ENCODE results near the gene TUBB8.

- no peak for TF ChIP-seq CTCF (IDR thresholded peaks at IDR 0.05)
- TF ChIP-seq POLR2A (IDR thresholded peaks at IDR 0.05) = no peak
Observed at GRCh38 chr10:48996-49395, at the start of gene TUBB8.

All from uterus (tissue), 2 donors.